Purkinje cell (primary cell): ENCODE results near the gene ARSG. TPM values are rescaled to one million over a fixed set of nuclear protein-coding genes. Genes with fewer than 3 reads are reported as not detected.

Source experiments
- polyA plus RNA-seq: library from polyadenylated mRNA; unstranded; fragments of >200 nt; fragmentation: Nextera tagmentation; gene quantifications from 2 replicates; pipeline ENCODE4 v1.2.1, GENCODE V29; 2014

Gene ARSG
- 3.5 and 3.9 TPM in 2 replicates for polyA plus RNA-seq

GRCh38 chr17:68290955-68291835 is at the start of gene ARSG, which contains the start of gene SLC16A6:
TSS of gene ARSG (plus strand) at chr17:68291495. CDS start at chr17:68307494, 15,999 bp downstream.
TSS of gene SLC16A6 (minus strand) at chr17:68291127. CDS start at chr17:68278320, 12,807 bp downstream.

DNA sequence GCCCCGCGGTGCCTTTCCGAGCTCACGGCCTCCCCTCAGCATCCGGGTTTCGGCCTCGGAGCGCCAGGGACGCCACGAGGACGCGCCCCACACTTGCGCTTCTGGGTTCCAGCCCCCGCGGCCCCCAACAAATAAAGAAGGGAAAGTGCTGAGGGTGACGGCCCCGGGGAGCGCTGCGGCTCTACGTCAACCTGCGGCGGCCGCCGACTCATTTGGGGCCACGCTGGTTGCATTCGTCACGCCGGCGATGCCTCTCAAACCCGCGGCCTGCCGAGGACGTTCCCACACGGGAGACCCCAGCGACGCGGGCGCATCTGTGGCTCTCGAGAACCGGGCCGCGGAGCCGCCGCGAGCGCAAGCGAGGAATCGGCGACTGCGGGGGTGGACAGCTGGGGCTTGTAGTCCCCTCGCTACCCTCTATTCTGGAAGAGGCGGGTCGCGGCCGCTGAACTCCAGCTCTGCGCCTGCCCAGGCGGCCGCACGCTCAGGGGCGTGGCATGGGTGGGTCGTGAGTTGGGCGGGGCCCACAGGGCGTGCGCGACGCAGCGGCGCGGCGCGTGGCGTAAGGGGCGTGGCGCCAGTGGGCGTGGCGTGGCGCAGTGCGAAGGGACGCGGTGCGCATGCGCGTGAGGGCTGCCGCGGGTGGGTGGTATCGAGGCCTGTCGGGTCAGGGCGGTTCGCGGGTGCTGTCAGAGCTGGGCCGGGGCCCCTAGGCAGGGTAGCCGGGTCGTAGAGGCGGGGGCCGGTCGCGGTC is 43.7 kb upstream of the ARSG start, which contains the start of gene AMZ2:
Gene AMZ2, plus strand, starts transcription at position 599 of the 754 bp plus-strand sequence. CDS start 2,145 bp downstream, outside the sequence.

DNA sequence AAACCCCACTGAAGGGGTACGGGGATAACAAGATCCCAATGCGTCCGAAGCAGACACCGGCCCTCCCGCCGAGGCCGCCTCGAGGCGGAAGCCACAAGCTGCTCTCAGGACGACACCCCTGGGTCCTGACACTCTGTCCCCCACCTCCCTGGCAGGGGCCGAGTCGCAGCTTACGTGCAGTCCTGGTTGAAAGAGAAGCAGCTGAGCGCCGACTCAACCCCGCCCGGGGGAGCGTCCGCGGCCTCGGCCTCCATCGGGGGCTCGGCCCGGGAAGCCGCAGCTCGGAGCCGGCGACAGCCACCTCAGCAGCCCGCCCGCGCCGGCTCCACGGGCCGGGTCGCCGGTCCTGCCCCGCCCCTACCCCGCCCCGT is 165.9 kb downstream of the ARSG start, which contains the start of gene WIPI1:
Gene WIPI1, minus strand, starts transcription at position 329 of the 371 bp plus-strand sequence. Its CDS starts 75 bp downstream, at position 254.

Other genes with a start within 250 kb of the ARSG start
- gene AMZ2, start 43.5 kb upstream of the ARSG start, polyA plus RNA-seq: 215 and 258 TPM in 2 replicates
- 5.8 and 6.4 TPM in 2 replicates for gene SLC16A6, start 368 bp upstream of the ARSG start, polyA plus RNA-seq
- 29.9 and 30.2 TPM in 2 replicates for gene WIPI1, start 166.0 kb downstream of the ARSG start, polyA plus RNA-seq
- gene PRKAR1A, start 220.9 kb downstream of the ARSG start, polyA plus RNA-seq: 228 and 247 TPM in 2 replicates